GM18508 (cell line): Measurements from ENCODE around the gene NRIP1.

Experiments used
- ATAC-seq: cut with Tn5 transposase; IDR thresholded peaks from one replicate; pipeline ENCODE4 v1.9.1; 2021; ENCODE audit warnings: moderate number of reproducible peaks; ENCODE audit not compliant: insufficient read depth, unreplicated experiment

NRIP1 gene

DNA sequence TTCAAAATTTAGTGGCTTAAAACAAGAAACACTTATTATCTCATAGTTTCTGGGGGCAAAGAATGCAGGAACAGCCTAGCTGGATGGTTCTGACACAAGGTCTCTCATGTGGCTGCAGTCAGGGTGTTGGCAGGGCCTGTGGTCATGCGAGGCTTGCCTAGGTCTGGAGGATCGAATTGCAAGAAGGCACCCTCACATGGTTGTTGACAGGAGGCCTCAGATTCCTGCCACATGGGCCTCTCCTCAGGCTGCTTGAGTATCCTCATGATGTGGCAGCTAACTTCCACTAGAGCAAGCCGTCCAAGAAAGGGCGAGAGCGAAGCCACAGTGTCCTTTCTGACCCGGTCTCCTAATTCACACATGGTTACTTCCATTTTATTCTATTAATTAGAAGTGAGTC lies 6.2 kb upstream of the NRIP1 start:
- no peak for ATAC-seq

DNA sequence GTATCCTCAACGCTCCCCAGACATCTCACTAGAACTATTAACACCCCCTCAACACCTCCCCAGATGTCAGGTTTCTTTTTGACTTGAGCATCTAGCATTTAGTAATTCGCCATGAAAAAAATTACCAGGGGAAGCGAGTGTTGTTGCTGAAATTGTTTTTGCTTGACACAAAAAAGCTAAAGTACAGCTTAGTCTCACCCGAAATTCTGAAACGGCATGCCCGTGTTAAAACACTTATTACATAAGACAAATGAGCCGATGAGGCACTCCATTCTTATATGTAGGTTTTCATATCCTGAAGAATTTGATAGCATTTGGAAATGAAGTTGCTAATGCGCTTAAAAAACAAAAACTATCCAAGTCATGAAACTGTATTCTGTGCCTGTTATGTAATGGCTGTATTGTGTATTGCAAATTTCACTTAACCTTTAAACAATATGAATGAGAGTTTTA lies 1.3 kb upstream of the NRIP1 start:
- ATAC-seq = no peak

GRCh38 chr21:15065392-15066122 lies 757 bp upstream of the NRIP1 start:
- no peak for ATAC-seq

GRCh38 chr21:15063814-15064575 lies 805 bp downstream of the NRIP1 start:
- no peak for ATAC-seq

DNA sequence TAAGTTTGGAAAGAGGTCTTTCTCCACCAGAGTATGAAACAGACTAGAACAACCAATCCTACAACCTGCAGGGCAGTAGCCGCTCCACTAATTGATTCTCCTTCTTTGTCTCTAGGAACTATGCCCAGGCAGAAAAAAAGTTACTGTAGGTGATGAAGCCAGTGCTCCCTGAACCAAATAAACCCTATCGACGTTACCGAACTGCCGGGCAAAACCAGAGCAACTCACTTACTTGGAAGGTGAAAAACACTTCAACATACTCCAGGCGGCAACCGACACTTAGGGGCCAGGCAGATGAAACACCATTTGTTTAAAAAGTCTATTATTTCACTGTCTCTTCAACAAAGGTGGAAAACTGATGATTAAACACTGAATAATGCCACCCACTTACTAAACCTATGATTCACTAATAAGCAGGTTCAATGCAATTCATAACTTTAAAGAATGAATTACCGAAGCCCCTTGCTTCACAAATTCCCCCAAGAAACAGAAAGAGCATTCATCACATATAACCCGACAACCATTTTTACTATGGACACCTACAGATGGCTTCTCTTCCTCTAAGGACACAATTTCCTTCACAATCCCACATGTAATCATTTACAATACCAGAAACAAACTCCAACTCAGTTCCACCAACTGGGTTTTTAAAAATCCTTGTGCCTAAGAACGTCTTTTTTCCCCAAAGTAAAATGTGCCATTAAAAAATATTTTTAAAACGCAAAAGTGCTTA lies 1.6 kb downstream of the NRIP1 start:
- ATAC-seq = no peak

- ATAC-seq = no peak
Measured at GRCh38 chr21:15062606-15062965, 2.2 kb downstream of the NRIP1 start.

DNA sequence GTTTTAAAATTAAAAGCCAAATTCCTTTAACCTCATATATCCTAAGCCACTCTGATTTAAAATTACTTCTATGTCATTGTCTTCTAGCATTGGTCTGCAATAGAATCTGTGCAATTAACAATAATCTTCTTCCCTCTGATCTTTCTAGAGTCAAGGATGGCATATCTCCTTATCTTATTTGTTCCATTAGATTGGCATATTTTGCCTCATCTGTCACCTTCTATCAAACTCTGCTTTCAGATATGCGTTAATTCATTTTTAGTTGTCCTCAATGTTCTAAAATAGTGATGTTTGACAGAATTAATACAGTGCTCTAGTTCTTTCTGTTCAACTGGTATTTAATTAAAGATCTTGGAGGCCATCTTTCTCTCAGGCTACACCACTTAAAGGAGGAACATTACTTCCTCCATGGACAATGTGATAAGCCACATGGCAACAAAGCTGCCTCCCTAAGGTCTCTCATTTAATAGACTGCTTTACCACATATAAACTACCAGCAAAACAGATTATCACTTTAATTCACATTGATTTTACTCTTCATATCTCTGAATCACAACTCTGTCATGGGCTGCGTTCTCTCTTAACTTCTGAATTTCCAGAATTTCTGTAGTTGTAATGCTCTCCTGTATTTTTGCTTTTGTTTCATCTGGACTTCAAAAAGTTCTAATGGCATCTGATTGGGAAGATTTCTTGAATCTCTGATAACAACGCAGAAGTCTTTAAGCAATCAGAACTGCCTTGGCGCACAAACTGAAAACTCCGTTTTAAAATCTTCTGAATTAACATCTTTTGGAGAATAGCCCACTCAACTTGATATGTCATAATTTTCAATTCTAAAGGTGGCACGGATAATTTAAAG lies 2.8 kb downstream of the NRIP1 start:
- no peak for ATAC-seq

DNA sequence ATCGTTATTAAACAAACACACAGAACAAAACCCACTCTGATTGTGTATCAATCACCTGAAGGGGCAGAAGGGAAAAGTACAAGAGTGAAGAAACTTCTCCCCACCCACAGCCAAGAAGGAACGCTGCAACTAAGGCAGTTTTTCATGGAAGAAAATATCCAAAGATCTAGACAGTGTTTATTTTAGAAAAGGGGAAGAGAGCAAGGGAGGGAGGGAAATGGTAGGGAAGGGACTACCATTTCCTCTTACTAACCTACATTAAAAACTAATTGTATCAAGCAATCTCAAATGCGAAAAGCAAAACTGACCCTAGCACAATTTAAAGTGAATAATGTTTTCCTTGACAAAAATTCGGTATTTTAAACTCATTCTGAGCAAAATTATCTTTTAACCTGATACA lies 3.5 kb downstream of the NRIP1 start:
- ATAC-seq = no peak

GRCh38 chr21:15060543-15061175 lies 4.1 kb downstream of the NRIP1 start:
- ATAC-seq = no peak

GRCh38 chr21:15059397-15059796 lies 5.4 kb downstream of the NRIP1 start:
- ATAC-seq = no peak

DNA sequence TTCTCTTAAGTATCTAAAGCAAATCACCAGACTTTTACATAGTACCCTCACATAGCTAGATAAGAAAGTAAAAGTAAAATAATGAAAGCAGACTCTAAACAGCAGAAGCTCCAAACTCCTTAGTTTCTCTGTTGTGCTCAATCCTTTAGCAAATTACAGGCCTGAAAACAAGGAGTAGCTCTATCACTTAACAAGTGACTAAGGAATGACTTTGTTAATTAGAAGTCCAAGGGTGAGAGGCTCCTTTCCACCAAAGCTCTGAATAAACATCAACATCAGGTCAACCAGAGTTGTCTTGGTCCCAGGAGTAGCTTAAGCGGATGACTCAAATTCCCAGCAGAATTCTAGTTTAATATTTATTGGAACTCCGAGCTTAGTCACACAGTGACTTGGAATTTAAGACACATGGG lies 5.9 kb downstream of the NRIP1 start:
- ATAC-seq = no peak

DNA sequence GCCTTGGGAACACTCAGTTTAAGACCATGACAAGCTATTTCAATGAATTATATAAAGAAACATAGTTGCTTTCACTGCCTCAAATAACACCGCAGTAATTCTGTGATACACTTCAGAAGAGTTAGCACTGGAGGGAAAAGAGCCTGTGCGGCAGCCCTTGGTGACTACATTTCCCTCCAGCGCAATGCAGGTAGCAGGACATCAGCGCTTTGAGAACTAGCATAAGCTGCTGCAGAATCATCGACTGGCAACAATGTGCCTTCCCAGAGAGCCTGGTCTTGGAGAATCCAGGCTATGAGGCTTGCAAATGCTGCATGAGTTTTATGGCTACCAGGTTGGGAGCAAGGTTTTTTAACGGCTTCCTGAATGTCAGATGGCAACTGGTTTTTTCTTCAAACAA lies 7.5 kb downstream of the NRIP1 start:
- ATAC-seq = no peak

DNA sequence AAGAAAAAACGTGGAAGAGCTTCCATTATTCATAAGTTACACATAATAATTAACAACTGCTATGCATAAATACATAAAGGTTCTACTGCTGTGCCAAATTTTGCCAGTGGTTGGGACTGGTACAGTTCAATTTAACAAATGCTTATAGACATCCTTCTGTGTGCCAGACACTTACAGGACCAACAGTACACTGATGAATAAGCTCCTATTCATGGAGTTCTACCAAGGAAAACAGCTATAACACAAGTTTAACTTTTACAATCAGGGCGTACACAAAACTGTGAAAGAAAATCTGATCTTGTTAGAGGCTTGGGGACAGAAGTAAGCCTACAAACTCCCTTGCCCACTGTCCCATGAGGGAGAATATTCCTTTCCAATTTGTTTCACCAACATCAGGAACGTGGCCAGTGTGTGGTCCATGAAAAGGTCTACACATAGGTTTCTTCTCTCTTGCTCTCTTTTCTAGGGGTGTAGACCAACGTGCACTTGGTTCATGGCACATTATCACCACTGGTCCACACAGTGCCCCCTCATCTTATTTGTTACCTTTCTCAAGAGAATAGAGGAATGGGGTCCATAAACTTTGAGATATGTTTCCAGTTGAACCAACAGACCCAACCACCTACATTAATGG lies 10.1 kb downstream of the NRIP1 start:
- no peak for ATAC-seq

GRCh38 chr21:15054089-15054488 lies 10.7 kb downstream of the NRIP1 start:
- no peak for ATAC-seq

DNA sequence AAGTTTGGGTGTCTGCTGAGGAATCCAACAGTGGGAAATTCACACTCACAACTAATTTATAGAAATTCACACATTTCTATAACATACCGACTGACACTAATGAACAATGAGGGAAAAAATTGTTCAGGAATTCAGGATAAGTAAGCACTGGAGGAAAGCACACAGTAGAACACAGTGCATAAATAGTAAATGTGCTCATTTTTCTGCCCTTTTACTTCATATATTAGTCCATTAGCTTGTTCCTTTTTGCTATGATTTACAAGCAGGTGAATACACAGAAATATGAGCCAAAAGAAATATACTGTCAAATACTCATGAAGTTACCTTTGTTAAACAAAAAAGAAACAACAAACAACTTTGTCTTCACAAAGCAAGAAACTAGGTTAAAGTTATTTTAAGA lies 11.3 kb downstream of the NRIP1 start:
- no peak for ATAC-seq

- no peak for ATAC-seq
Measured at GRCh38 chr21:15052459-15052763, 12.4 kb downstream of the NRIP1 start.

DNA sequence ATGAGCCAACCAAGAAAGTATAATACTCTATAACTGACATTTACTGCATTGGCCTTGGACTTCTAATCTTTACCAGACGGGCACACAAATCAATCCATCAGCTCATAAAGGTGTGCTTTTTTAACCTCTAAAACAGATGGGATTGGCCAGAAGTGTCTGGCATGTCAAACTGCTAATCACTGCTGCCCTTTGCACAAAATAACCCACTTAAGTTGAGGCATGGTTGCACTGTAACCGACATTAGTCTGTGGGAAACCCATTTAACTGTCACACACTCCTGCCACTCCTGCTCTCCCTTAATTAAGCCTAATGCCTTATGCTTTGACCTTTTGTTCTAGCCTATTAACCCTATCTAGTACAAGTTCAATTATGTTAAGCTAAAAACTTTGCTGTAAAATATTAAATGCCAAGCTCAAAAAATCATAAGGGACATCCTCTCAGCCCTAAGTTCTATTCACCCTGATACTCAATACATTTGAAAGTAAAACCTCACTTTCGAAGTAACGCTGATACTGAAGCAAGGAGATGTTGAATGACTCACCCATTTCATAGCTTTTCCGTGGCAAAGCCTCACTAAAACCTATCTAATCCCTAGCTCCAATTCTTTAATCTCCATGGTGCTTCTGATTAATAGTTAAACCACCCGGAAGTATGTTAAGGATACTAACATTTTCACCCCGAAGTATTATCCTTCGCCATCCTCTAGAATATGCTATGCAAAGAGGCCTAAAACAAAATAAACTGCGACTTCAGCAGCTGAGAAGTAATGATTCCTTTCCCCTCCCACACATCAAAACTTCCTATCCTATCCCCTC lies 12.9 kb downstream of the NRIP1 start:
- ATAC-seq = no peak

DNA sequence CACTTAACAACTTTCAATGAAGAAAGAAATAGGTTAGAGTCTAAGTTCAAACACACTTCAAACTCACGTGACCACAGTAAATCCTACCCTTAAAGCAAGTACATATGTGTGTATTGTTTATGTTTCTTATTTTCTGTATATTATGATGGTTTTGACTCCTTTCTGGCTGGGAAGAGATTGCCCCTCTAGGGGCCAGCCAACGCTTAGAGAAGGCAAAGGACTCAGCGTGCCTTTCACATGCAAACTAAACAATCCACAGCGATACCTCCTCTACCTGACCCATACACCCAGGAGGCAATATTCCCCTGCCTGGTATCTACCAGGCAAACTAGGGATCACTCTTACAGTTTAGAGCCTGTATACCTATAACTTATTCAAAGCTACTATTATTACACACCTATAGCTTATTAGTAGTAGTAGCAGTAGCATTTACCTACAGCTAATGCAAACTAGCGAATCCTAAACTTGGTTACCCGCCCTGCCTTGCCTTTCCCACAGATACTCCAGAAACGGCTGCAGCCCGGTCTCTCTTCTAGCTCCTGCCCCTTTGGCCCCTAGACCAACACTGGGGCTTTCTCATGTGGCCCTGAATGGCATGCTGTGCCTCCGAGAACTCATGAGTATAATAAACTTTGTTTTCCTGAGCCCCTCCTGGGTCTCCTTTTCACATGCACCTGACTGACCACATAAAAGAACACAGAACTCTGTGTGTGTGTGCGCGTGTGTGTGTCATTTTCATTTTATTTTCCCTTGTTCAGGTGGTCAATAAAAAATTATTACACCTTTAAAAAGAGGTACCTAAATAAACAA lies 14.0 kb downstream of the NRIP1 start:
- ATAC-seq = no peak
